ENCODE results near the gene PDZRN4.

The PDZRN4 gene

GRCh38 chr12:41468341-41468740 lies 280.2 kb downstream of the PDZRN4 start:
- H3K4me3 ChIP-seq (ENCODE audit: low read depth, low read length), result no peak overlapping the region
- TF ChIP-seq, protein P1, sequence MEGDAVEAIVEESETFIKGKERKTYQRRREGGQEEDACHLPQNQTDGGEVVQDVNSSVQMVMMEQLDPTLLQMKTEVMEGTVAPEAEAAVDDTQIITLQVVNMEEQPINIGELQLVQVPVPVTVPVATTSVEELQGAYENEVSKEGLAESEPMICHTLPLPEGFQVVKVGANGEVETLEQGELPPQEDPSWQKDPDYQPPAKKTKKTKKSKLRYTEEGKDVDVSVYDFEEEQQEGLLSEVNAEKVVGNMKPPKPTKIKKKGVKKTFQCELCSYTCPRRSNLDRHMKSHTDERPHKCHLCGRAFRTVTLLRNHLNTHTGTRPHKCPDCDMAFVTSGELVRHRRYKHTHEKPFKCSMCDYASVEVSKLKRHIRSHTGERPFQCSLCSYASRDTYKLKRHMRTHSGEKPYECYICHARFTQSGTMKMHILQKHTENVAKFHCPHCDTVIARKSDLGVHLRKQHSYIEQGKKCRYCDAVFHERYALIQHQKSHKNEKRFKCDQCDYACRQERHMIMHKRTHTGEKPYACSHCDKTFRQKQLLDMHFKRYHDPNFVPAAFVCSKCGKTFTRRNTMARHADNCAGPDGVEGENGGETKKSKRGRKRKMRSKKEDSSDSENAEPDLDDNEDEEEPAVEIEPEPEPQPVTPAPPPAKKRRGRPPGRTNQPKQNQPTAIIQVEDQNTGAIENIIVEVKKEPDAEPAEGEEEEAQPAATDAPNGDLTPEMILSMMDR (IDR thresholded peaks at IDR 0.05; ENCODE audit: borderline replicate concordance, insufficient read depth, low read depth, low read length), result no peak

- TF ChIP-seq, protein P1 (IDR thresholded peaks at IDR 0.05; ENCODE audit: borderline replicate concordance, insufficient read depth, low read depth, low read length), result no peak
- no peak overlapping the region for H3K4me3 ChIP-seq (ENCODE audit: low read depth, low read length)
These were observed 280.6 kb downstream of the PDZRN4 start for GRCh38 chr12:41468756-41469155.

DNA sequence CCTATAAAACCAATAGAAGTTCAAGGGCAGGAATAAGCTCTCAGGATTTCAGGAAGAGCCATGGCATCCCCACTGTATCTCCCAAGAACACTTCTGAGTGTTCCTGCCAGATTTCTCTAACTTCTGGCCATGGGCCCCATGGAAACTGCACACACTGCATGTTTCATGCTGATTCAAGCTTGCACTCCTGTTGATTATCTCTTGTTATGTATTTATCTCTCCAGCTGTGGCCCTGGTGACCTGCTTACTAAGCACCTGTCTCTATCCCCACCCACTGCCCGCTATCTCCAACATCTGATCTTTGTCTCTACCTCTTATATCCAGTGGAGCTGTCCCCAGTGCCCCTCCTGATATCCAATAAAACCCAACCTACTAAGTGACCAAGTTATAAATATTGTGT lies 285.3 kb downstream of the PDZRN4 start:
- TF ChIP-seq, protein P1 (IDR thresholded peaks at IDR 0.05; ENCODE audit: borderline replicate concordance, insufficient read depth, low read depth, low read length), result no peak
- H3K4me3 ChIP-seq (ENCODE audit: low read depth, low read length), result no peak overlapping the region

- TF ChIP-seq, protein P1 (IDR thresholded peaks at IDR 0.05; ENCODE audit: borderline replicate concordance, insufficient read depth, low read depth, low read length), result no peak
- H3K4me3 ChIP-seq (ENCODE audit: low read depth, low read length), result no peak overlapping the region
These were observed 285.9 kb downstream of the PDZRN4 start for GRCh38 chr12:41474001-41474400.

DNA sequence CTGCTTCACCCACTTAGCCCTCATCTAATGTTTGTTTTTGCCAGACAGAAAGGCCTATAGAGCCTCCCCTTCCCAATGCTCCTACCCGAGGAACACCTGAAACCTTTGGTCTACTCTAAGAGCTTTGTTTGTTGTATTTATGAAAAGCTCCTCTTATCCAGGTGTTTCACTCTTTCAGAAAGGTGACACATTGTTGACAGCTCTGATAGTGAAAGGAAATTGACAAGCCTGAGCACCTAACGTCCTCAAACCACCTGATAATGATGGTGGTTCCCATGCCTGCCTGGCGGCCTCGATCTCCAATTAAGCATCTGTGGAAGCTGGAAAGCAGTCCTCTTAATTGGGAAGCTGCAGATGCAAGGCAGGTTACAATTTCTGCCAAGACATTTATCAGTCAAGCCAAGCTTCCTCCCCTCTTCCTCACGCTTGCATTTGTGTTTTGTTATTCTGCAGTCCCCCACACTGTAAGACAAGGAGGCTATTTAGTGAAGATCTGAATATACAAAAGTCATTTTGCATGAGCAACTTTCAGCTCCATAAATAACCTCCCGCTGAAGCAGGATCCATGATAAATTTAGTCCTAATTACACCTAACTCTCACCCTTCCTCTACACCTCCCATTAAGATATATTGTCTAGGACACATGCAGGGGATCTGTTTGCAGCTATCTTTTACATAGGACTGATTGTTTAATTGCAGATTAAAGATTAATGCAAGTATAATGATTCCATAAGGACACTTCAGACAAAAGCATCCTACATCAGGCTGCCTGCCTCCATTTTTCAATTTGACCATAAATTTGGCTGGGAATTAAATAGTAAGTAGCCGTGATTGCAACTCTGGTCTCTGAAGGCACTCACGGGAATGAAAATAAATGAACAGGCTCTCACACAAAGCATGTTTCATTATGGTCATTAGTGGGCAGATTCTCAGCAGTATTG lies 288.6 kb downstream of the PDZRN4 start:
- TF ChIP-seq, protein P1 (IDR thresholded peaks at IDR 0.05; ENCODE audit: borderline replicate concordance, insufficient read depth, low read depth, low read length), result no peak
- no peak overlapping the region for H3K4me3 ChIP-seq (ENCODE audit: low read depth, low read length)

- TF ChIP-seq, protein P1 (IDR thresholded peaks at IDR 0.05; ENCODE audit: borderline replicate concordance, insufficient read depth, low read depth, low read length), result no peak
- H3K4me3 ChIP-seq (ENCODE audit: low read depth, low read length), result no peak overlapping the region
These were observed 291.3 kb downstream of the PDZRN4 start for GRCh38 chr12:41479426-41479825.

DNA sequence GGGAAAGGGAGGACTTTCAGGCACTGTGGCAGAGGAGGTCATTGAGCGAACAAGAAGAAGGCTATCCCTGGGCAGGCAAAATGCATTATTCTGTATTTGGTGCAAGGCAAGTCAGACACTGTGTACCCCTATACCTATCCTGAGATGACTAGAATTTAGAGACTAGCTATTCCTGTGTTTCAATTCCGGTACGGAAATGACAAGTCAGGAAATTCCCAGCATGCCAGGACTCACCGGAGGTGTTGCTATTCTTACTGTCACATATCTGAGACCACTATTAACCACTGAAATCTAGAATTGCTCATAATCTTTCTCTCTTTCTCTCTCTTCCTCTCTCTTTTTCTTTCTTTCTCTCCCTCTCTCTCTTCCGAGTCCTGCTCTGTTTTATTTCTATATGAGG lies 297.1 kb downstream of the PDZRN4 start:
- TF ChIP-seq, protein P1 (IDR thresholded peaks at IDR 0.05; ENCODE audit: borderline replicate concordance, insufficient read depth, low read depth, low read length), result no peak
- H3K4me3 ChIP-seq (ENCODE audit: low read depth, low read length), result no peak overlapping the region

Measured in GM12875 (cell line).